ENCODE data around the gene PLCB2. TPM values are rescaled to one million over a fixed set of nuclear protein-coding genes. Genes with fewer than 3 reads are reported as not detected.

Gene PLCB2
- total RNA-seq, 1 experiment from 2014 or later = 7.4 TPM

- no peak for DNase-seq
- Histone ChIP-seq H2AFZ (ENCODE audit: low read length) (no peak overlapping the region), H3K27ac (ENCODE audit: insufficient read length, low read depth, low read length) (no peak overlapping the region), H3K79me2 (ENCODE audit: insufficient read depth, low read length) (no peaks in the 10 kb centered on the region), H3K4me2 (ENCODE audit: insufficient read depth, insufficient read length, low read length) (no peak overlapping the region), H3K23ac (ENCODE audit: insufficient read length, low read depth, low read length) (no peak overlapping the region), H3K27me3 (ENCODE audit: insufficient read depth, low read length) (no peaks in the 10 kb centered on the region; the same call in 1 of the 2 replicates), H2BK5ac (ENCODE audit: insufficient read length, low read length) (no peak overlapping the region), H4K8ac (replicated peaks; ENCODE audit: insufficient read length, low read depth, low read length) (no peak overlapping the region), H3K9me3 (ENCODE audit: control insufficient read depth, low read depth, low read length) (no peaks in the 10 kb centered on the region), H3K18ac (ENCODE audit: insufficient read length, low read depth, low read length) (no peak overlapping the region), H3K14ac (ENCODE audit: insufficient read depth, low read length) (no peak overlapping the region), H2BK20ac (ENCODE audit: low read depth, low read length, poor library complexity, severe bottlenecking) (no peak overlapping the region), H2AK5ac (ENCODE audit: insufficient read length, low read length) (no peak overlapping the region), H3K79me1 (ENCODE audit: insufficient read depth, low read depth, low read length, poor library complexity, severe bottlenecking) (no peaks in the 10 kb centered on the region), H4K20me1 (ENCODE audit: control insufficient read depth, insufficient read depth, insufficient read length) (no peaks in the 10 kb centered on the region), H3K56ac (ENCODE audit: insufficient read length, low read depth, low read length) (no peak overlapping the region), H2BK120ac (ENCODE audit: low read depth, low read length, poor library complexity, severe bottlenecking) (no peak overlapping the region), H4K91ac (ENCODE audit: insufficient read length, low read depth, low read length) (no peak overlapping the region), H3K9ac (ENCODE audit: extremely low read depth, insufficient read length, low read length) (no peak overlapping the region), H4K5ac (ENCODE audit: insufficient read length, low read depth, low read length) (no peak overlapping the region), H2BK15ac (ENCODE audit: low read depth, low read length) (no peak overlapping the region), H3K4me1 (ENCODE audit: insufficient read depth, low read length) (no peaks in the 10 kb centered on the region), H3T11ph (ENCODE audit: low read length) (no peak overlapping the region), H2BK12ac (ENCODE audit: insufficient read length, low read depth, low read length) (no peak overlapping the region), H3K23me2 (ENCODE audit: insufficient read length, low read depth, low read length, poor library complexity, severe bottlenecking) (no peaks in the 10 kb centered on the region), H3K4ac (ENCODE audit: low read depth, low read length) (no peak overlapping the region)
- H3K4me1 Mint-ChIP-seq = peaks cover 11 to 19% of the 10 kb centered on the region in 2 experiments
- peaks cover 50% of the 10 kb centered on the region for H3K27me3 Mint-ChIP-seq (ENCODE audit: low read depth)
- no peak overlapping the region for H3K4me3 Mint-ChIP-seq
- H3K36me3 Mint-ChIP-seq (ENCODE audit: insufficient read depth in 1 of 3, low read depth in 3 of 3) = no peaks in the 10 kb centered on the region
- H3K27ac Mint-ChIP-seq = no peak overlapping the region
- no peak for TF ChIP-seq CTCF (conservative IDR thresholded peaks at IDR 0.05)
- WGBS (ENCODE audit: extremely low coverage, insufficient read length, low lambda C conversion rate) = no CpG with 5 or more reads among the region's 3 CpGs
- H3K9me3 Mint-ChIP-seq = peaks cover 0 to 4% of the 10 kb centered on the region in 2 experiments; a peak in 1 of 5 replicates
Observed at GRCh38 chr15:40316931-40317330, 9.2 kb upstream of the PLCB2 start.

Measured in H9 (cell line).